ENCODE results near the gene MSI1. TPM values are rescaled to one million over a fixed set of nuclear protein-coding genes. Genes with fewer than 3 reads are reported as not detected.

Gene MSI1
- total RNA-seq, 1 donor from 2014 or later, result 1.3 TPM

GRCh38 chr12:120369603-120370342 is 809 bp upstream of the MSI1 start:
- H3K4me3 Mint-ChIP-seq (ENCODE audit: unreplicated experiment), result peak overlapping the region; percentile 72
- no peak for TF ChIP-seq CTCF (IDR thresholded peaks at IDR 0.05)
- H3K9me3 Mint-ChIP-seq (ENCODE audit: unreplicated experiment), result no peaks in the 10 kb centered on the region
- H3K27me3 Mint-ChIP-seq (ENCODE audit: unreplicated experiment), result peaks cover 68% of the 10 kb centered on the region
- no peak for DNase-seq (ENCODE audit: extremely low spot score, unreplicated experiment)
- no peak overlapping the region for H3K27ac Mint-ChIP-seq (ENCODE audit: unreplicated experiment)
- peaks cover 15% of the 10 kb centered on the region for H3K4me1 Mint-ChIP-seq (ENCODE audit: unreplicated experiment)
- H3K36me3 Mint-ChIP-seq (ENCODE audit: unreplicated experiment), result no peaks in the 10 kb centered on the region

- no peaks in the 10 kb centered on the region for H3K9me3 Mint-ChIP-seq (ENCODE audit: unreplicated experiment)
- H3K27me3 Mint-ChIP-seq (ENCODE audit: unreplicated experiment), result peaks cover 57% of the 10 kb centered on the region
- TF ChIP-seq CTCF (IDR thresholded peaks at IDR 0.05), result no peak
- no peaks in the 10 kb centered on the region for H3K36me3 Mint-ChIP-seq (ENCODE audit: unreplicated experiment)
- H3K4me1 Mint-ChIP-seq (ENCODE audit: unreplicated experiment), result peaks cover 17% of the 10 kb centered on the region
- no peak overlapping the region for H3K27ac Mint-ChIP-seq (ENCODE audit: unreplicated experiment)
- DNase-seq (ENCODE audit: extremely low spot score, unreplicated experiment), result no peak
- H3K4me3 Mint-ChIP-seq (ENCODE audit: unreplicated experiment), result peak overlapping the region; percentile 57
Measured at GRCh38 chr12:120367924-120368788, 808 bp downstream of the MSI1 start.

- DNase-seq (ENCODE audit: extremely low spot score, unreplicated experiment), result no peak
- H3K4me1 Mint-ChIP-seq (ENCODE audit: unreplicated experiment), result peaks cover 18% of the 10 kb centered on the region
- H3K4me3 Mint-ChIP-seq (ENCODE audit: unreplicated experiment), result peak overlapping the region; percentile 57
- no peak overlapping the region for H3K27ac Mint-ChIP-seq (ENCODE audit: unreplicated experiment)
- H3K27me3 Mint-ChIP-seq (ENCODE audit: unreplicated experiment), result peaks cover 49% of the 10 kb centered on the region
- TF ChIP-seq CTCF (IDR thresholded peaks at IDR 0.05), result peak; percentile 51
- H3K9me3 Mint-ChIP-seq (ENCODE audit: unreplicated experiment), result no peaks in the 10 kb centered on the region
- no peaks in the 10 kb centered on the region for H3K36me3 Mint-ChIP-seq (ENCODE audit: unreplicated experiment)
Measured at GRCh38 chr12:120367233-120367923, 1.6 kb downstream of the MSI1 start.

GRCh38 chr12:120366845-120367232 is 2.1 kb downstream of the MSI1 start:
- H3K4me3 Mint-ChIP-seq (ENCODE audit: unreplicated experiment), result peak overlapping the region; percentile 51
- H3K36me3 Mint-ChIP-seq (ENCODE audit: unreplicated experiment), result no peaks in the 10 kb centered on the region
- H3K27ac Mint-ChIP-seq (ENCODE audit: unreplicated experiment), result no peak overlapping the region
- TF ChIP-seq CTCF (IDR thresholded peaks at IDR 0.05), result no peak
- peaks cover 23% of the 10 kb centered on the region for H3K4me1 Mint-ChIP-seq (ENCODE audit: unreplicated experiment)
- no peaks in the 10 kb centered on the region for H3K9me3 Mint-ChIP-seq (ENCODE audit: unreplicated experiment)
- no peak for DNase-seq (ENCODE audit: extremely low spot score, unreplicated experiment)
- peaks cover 45% of the 10 kb centered on the region for H3K27me3 Mint-ChIP-seq (ENCODE audit: unreplicated experiment)

Measured in osteocyte (in vitro differentiated cells).